HepG2 (cell line): Measurements from ENCODE around the gene OPRL1. TPM values are rescaled to one million over a fixed set of nuclear protein-coding genes. Genes with fewer than 3 reads are reported as not detected.

Experiments used
- CCDC6 ChIP-seq: sonication (generic); formaldehyde crosslinking; IDR thresholded peaks from 2 replicates; pipeline ENCODE4 v1.8.1; 2022; ENCODE audit warnings: mild to moderate bottlenecking, missing genetic modification reagents, moderate library complexity
- DNMT3B ChIP-seq: conservative IDR thresholded peaks from 2 replicates; pipeline ENCODE4 v1.6.1; 2016; ENCODE audit warnings: missing biosample characterization, control low read depth
- EED ChIP-seq: sonication (generic); formaldehyde crosslinking; IDR thresholded peaks from 2 replicates; pipeline ENCODE4 v1.5.0; 2020; ENCODE audit warnings: mild to moderate bottlenecking, missing genetic modification reagents
- EP300 ChIP-seq, 3 experiments: sonication (generic) in 1 of 3; formaldehyde crosslinking in 1 of 3; IDR thresholded peaks; 2 replicates each; pipeline versions ENCODE4 v1.5.1 to v1.6.1; 2011 to 2020; ENCODE audit warnings: low read depth in 2 of 3, low read length in 2 of 3, borderline replicate concordance in 1 of 3, improper control_type of control experiment in 1 of 3, mild to moderate bottlenecking in 1 of 3, missing genetic modification reagents in 1 of 3, moderate library complexity in 1 of 3
- ESRRA ChIP-seq: sonication (generic); formaldehyde crosslinking; IDR thresholded peaks from 2 replicates; pipeline ENCODE4 v1.5.1; 2020; ENCODE audit warnings: mild to moderate bottlenecking, low read depth, missing genetic modification reagents
- GMEB1 ChIP-seq: sonication (generic); formaldehyde crosslinking; IDR thresholded peaks from 2 replicates; pipeline ENCODE4 v1.5.1; 2020; ENCODE audit warnings: missing genetic modification reagents, mild to moderate bottlenecking, borderline replicate concordance
- MED1 ChIP-seq: sonication (generic); formaldehyde crosslinking; IDR thresholded peaks from 2 replicates; pipeline ENCODE4 v1.4.0; 2020; ENCODE audit warnings: missing genetic modification reagents
- MLX ChIP-seq: IDR thresholded peaks from 2 replicates; pipeline ENCODE4 v1.6.1; 2016
- NCOA1 ChIP-seq: sonication (generic); formaldehyde crosslinking; IDR thresholded peaks from 2 replicates; pipeline ENCODE4 v1.9.0; 2021; ENCODE audit warnings: missing genetic modification reagents
- SPEN ChIP-seq: sonication (generic); formaldehyde crosslinking; IDR thresholded peaks from 2 replicates; pipeline ENCODE4 v1.5.1; 2020; ENCODE audit warnings: low read depth, mild to moderate bottlenecking, missing genetic modification reagents
- TCF12 ChIP-seq, 2 experiments: fragments of 450-650 bp in 1 of 2; sonication (generic) in 1 of 2; formaldehyde crosslinking in 1 of 2; IDR thresholded peaks; 2 replicates each; pipeline versions ENCODE4 v1.6.1 to v1.8.0; 2017 to 2022; ENCODE audit warnings: antibody characterized with exemption in 1 of 2, mild to moderate bottlenecking in 1 of 2, missing genetic modification reagents in 1 of 2, moderate library complexity in 1 of 2
- XRCC5 ChIP-seq: fragments of 200-400 bp; formaldehyde crosslinking; optimal IDR thresholded peaks from 2 replicates; pipeline ENCODE3; 2017; ENCODE audit warnings: mild to moderate bottlenecking, low read length
- ZFP37 ChIP-seq: sonication (generic); formaldehyde crosslinking; IDR thresholded peaks from 2 replicates; pipeline ENCODE4 v1.4.0; 2020; ENCODE audit warnings: missing genetic modification reagents, borderline replicate concordance
- ZFX ChIP-seq: sonication (generic); formaldehyde crosslinking; IDR thresholded peaks from 2 replicates; pipeline ENCODE4 v1.4.0; 2020; ENCODE audit warnings: mild to moderate bottlenecking, low read depth, missing genetic modification reagents, moderate library complexity
- ZNF180 ChIP-seq: sonication (generic); formaldehyde crosslinking; IDR thresholded peaks from 2 replicates; pipeline ENCODE4 v1.4.0; 2020; ENCODE audit warnings: low read depth, missing genetic modification reagents, borderline replicate concordance
- ZNF333 ChIP-seq: sonication (generic); formaldehyde crosslinking; IDR thresholded peaks from 2 replicates; pipeline ENCODE4 v1.4.0; 2020; ENCODE audit warnings: mild to moderate bottlenecking, missing genetic modification reagents, borderline replicate concordance
- ZNF33B ChIP-seq: sonication (generic); formaldehyde crosslinking; IDR thresholded peaks from 2 replicates; pipeline ENCODE4 v1.5.1; 2020; ENCODE audit warnings: mild to moderate bottlenecking, missing genetic modification reagents
- ZNF567 ChIP-seq: sonication (generic); formaldehyde crosslinking; IDR thresholded peaks from 2 replicates; pipeline ENCODE4 v1.8.1; 2023; ENCODE audit warnings: mild to moderate bottlenecking, missing genetic modification reagents, borderline replicate concordance
- ZNF570 ChIP-seq: sonication (generic); formaldehyde crosslinking; IDR thresholded peaks from 2 replicates; pipeline ENCODE4 v1.4.0; 2020; ENCODE audit warnings: mild to moderate bottlenecking, missing genetic modification reagents, borderline replicate concordance
- ZNF746 ChIP-seq: sonication (generic); formaldehyde crosslinking; IDR thresholded peaks from 2 replicates; pipeline ENCODE4 v1.8.0; 2022; ENCODE audit warnings: mild to moderate bottlenecking, missing genetic modification reagents
- ZNF773 ChIP-seq: sonication (generic); formaldehyde crosslinking; IDR thresholded peaks from 2 replicates; pipeline ENCODE4 v1.4.0; 2020; ENCODE audit warnings: missing genetic modification reagents, borderline replicate concordance
- ZNF839 ChIP-seq: sonication (generic); formaldehyde crosslinking; IDR thresholded peaks from 2 replicates; pipeline ENCODE4 v1.4.0; 2020; ENCODE audit warnings: missing genetic modification reagents, mild to moderate bottlenecking, borderline replicate concordance
- ZUFSP ChIP-seq: sonication (generic); formaldehyde crosslinking; IDR thresholded peaks from 2 replicates; pipeline ENCODE4 v1.9.0; 2021; ENCODE audit warnings: missing genetic modification reagents, mild to moderate bottlenecking, borderline replicate concordance
- polyA plus RNA-seq, 8 experiments: library from polyadenylated mRNA; depleted of rRNA in 3 of 8; stranded (reverse) in 7 of 8; unstranded in 1 of 8; fragments of >200 nt; fragmentation: Illumina TruSeq in 4 of 8; extraction: Trizol in 4 of 8; gene quantifications; 2 replicates each; pipeline versions ENCODE4 v1.2.1 to v1.2.3, GENCODE V29; 2011 to 2016; ENCODE audit warnings: low read depth in 4 of 8, missing spikeins in 1 of 8, mixed read lengths in 1 of 8; ENCODE audit not compliant: insufficient read depth in 1 of 8
- total RNA-seq, 5 experiments: library from RNA; depleted of rRNA; stranded (reverse); fragments of >200 nt; fragmentation: Illumina TruSeq; extraction: Trizol; gene quantifications; 2 replicates each; pipeline ENCODE4 v1.2.3, GENCODE V29; 2016; ENCODE audit warnings: low read depth in 1 of 5
- TF ChIP-seq, protein P1 (sequence below): sonication (generic); formaldehyde crosslinking; IDR thresholded peaks from 2 replicates; pipeline ENCODE4 v1.4.0; 2020; ENCODE audit warnings: mild to moderate bottlenecking, missing genetic modification reagents

The OPRL1 gene
- total and polyA plus RNA-seq, 2 of the 13 experiments (the other 11 are each of a cell fraction or from before 2014, with no cell fraction given) = 0.35 to 0.71 TPM

DNA sequence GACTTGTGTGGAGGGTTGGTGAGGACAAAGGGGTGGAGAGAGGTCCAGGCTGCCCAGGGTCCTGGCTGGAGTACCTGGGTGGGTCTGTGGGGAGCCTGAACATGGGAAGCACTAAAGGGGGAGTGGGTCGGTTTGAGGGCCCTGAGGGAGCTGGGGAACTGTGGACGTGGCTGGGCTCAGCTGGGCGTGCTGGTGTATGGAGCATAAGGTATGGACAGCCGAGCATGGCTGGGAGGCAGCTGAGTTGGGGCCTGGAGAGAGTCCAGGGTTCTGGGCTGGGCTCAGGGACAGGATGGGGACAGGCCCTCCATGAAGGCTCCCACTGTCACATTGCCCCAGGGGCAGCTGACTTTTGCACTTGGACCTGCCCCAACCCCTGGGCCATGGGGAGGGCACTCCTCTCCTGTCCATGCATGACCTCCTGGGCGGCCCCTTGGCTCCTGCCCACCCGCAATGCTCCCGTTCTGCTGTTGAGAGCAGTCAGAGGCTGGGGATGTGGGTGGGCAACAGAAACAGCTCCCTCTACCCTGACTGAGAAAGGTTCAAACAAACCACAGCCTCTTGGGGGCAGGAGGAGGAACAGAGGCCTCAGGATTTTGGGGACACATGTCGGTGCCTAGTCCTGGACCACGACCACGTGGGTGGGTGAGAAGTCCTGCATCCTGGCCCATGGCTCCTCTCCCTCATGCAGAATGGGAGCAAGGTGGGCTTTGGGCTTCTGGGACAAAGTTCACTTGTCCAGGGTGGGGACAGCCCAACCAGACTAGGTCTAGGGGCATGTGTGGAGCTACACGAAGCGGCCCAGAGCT is 39.4 kb upstream of the OPRL1 start (continued):
- peak; percentile 82 for TF ChIP-seq ESRRA (CRISPR knock-in tag)
- TF ChIP-seq ZNF180 = no peak; the same call in 1 of the 2 replicates
- no peak for TF ChIP-seq ZNF570 (CRISPR knock-in tag)
- TF ChIP-seq ZNF333 = no peak
- TF ChIP-seq DNMT3B (CRISPR knock-in tag) = no peak
- no peak for TF ChIP-seq MLX (CRISPR knock-in tag)
- TF ChIP-seq EED (CRISPR knock-in tag) = no peak; the same call in 1 of the 2 replicates
- TF ChIP-seq ZNF567 = no peak
- TF ChIP-seq ZFP37 = peak; percentile 72; the same call in 1 of the 2 replicates
- TF ChIP-seq ZUFSP (CRISPR knock-in tag) = no peak
- no peak for TF ChIP-seq CCDC6 (CRISPR knock-in tag)
- no peak for TF ChIP-seq TCF12 (IDR thresholded peaks at IDR 0.05)
- TF ChIP-seq TCF12 (CRISPR knock-in tag; IDR thresholded peaks at IDR 0.05) = peak; percentile 54; the same call in 1 of the 2 replicates
- TF ChIP-seq SPEN = no peak
- TF ChIP-seq EP300 (IDR thresholded peaks at IDR 0.05; ENCODE audit: low read depth in 2 of 2, low read length in 2 of 2) = no peak; a peak in 1 of 4 replicates
- no peak for TF ChIP-seq EP300 (CRISPR knock-in tag; IDR thresholded peaks at IDR 0.05; ENCODE audit: borderline replicate concordance)
- TF ChIP-seq MED1 (CRISPR knock-in tag) = 0 out of 2 replicates have a peak, but pooled peaks have one; percentile 19
- TF ChIP-seq ZNF746 (CRISPR knock-in tag) = 0 out of 2 replicates have a peak, but pooled peaks have one; percentile 31
- TF ChIP-seq XRCC5 = peak; percentile 52
- TF ChIP-seq ZNF773 = no peak
- 0 out of 2 replicates have a peak, but pooled peaks have one; percentile 3 for TF ChIP-seq ZFX (CRISPR knock-in tag)
- TF ChIP-seq, protein P1, sequence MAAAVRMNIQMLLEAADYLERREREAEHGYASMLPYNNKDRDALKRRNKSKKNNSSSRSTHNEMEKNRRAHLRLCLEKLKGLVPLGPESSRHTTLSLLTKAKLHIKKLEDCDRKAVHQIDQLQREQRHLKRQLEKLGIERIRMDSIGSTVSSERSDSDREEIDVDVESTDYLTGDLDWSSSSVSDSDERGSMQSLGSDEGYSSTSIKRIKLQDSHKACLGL (CRISPR knock-in tag) = peak; percentile 52
- TF ChIP-seq NCOA1 = peak; percentile 74; the same call in 1 of the 2 replicates
- TF ChIP-seq ZNF33B (CRISPR knock-in tag) = peak; percentile 0; the same call in 1 of the 2 replicates
- TF ChIP-seq GMEB1 (CRISPR knock-in tag) = no peak
- no peak for TF ChIP-seq ZNF839 (CRISPR knock-in tag)
